NB4 (cell line): ENCODE measurements around the gene MAN2A2.
A peak's percentile ranks its signal among the peaks of the same experiment; 100 is the strongest.

Experiments
- DNase-seq: peaks from one replicate; pipeline ENCODE4 v3.0.0; 2010; ENCODE audit warnings: low read depth
- H3K4me3 ChIP-seq: one replicate; pipeline ENCODE4 v1.5.1; 2011; ENCODE audit warnings: mild to moderate bottlenecking, low read depth, low read length, moderate library complexity
- CTCF ChIP-seq: IDR thresholded peaks from one replicate; pipeline ENCODE4 v1.5.1; 2012; ENCODE audit warnings: low read depth, low read length
- MAX ChIP-seq: IDR thresholded peaks from 2 replicates; pipeline ENCODE4 v1.6.1; 2011; ENCODE audit warnings: low read depth, low read length
- MYC ChIP-seq: IDR thresholded peaks from 2 replicates; pipeline ENCODE4 v1.6.1; 2011; ENCODE audit warnings: low read depth, low read length
- POLR2A ChIP-seq: IDR thresholded peaks from 2 replicates; pipeline ENCODE4 v1.6.1; 2011; ENCODE audit warnings: mild to moderate bottlenecking; ENCODE audit not compliant: insufficient read length; ENCODE audit errors: extremely low read depth

MAN2A2 gene

GRCh38 chr15:90901175-90902039 lies 1.7 kb upstream of the MAN2A2 start:
- peak overlapping the region; percentile 71 for H3K4me3 ChIP-seq
- no peak for DNase-seq
- no peak for TF ChIP-seq POLR2A
- no peak for TF ChIP-seq MYC
- 0 out of 2 replicates have a peak, but pooled peaks have one; percentile 6 for TF ChIP-seq MAX
- no peak for TF ChIP-seq CTCF

GRCh38 chr15:90902040-90902839 lies 862 bp upstream of the MAN2A2 start:
- peak; percentile 92 for DNase-seq
- peak overlapping the region; percentile 71 for H3K4me3 ChIP-seq
- peak; percentile 82 for TF ChIP-seq CTCF
- TF ChIP-seq MAX, result peak; percentile 55
- peak; percentile 59 for TF ChIP-seq POLR2A
- peak; percentile 48; the same call in 1 of the 2 replicates for TF ChIP-seq MYC

- H3K4me3 ChIP-seq, result peak overlapping the region; percentile 81
- TF ChIP-seq MAX (no peak; the same call in 1 of the 2 replicates), CTCF (no peak), POLR2A (no peak), MYC (no peak)
- DNase-seq, result peak; percentile 40
These were observed 833 bp downstream of the MAN2A2 start for GRCh38 chr15:90903733-90904536.

- DNase-seq, result no peak
- TF ChIP-seq MAX (no peak), MYC (no peak), CTCF (no peak), POLR2A (no peak)
- no peak overlapping the region for H3K4me3 ChIP-seq
These were observed 1.6 kb downstream of the MAN2A2 start for GRCh38 chr15:90904746-90905145.

- DNase-seq, result no peak
- no peak overlapping the region for H3K4me3 ChIP-seq
- no peak for TF ChIP-seq CTCF
- no peak for TF ChIP-seq MYC
- no peak for TF ChIP-seq POLR2A
These were observed 2.4 kb downstream of the MAN2A2 start for GRCh38 chr15:90905306-90906180.
